ENCODE measurements around the gene DENND1A. TPM values are rescaled to one million over a fixed set of nuclear protein-coding genes. Genes with fewer than 3 reads are reported as not detected.
A peak's percentile ranks its signal among the peaks of the same experiment; 100 is the strongest.

The DENND1A gene
- total RNA-seq, 2 experiments from 2014 or later, result 21.9 to 23.3 TPM

- ATAC-seq (no peak), DNase-seq (no peak)
- Mint-ChIP-seq H3K36me3 (ENCODE audit: low read depth) (peaks cover 21% of the 10 kb centered on the region), H3K4me3 (no peak overlapping the region), H3K4me1 (ENCODE audit: low read depth) (peaks cover 29% of the 10 kb centered on the region), H3K27ac (peak overlapping the region; percentile 68), H3K27me3 (no peaks in the 10 kb centered on the region), H3K9me3 (peaks cover 4% of the 10 kb centered on the region)
- ChIA-PET POLR2A (interaction anchor here (0.6 kb wide), 1 partner anchor 1029 kb away, joined by 3 read pairs; no protein-coding TSS in a partner anchor), CTCF (no interaction called here)
- intact Hi-C loops (cut with micrococcal nuclease), result no loop called here
- no peak for TF ChIP-seq CTCF (IDR thresholded peaks at IDR 0.05)
These were observed 64.5 kb downstream of the DENND1A start for GRCh38 chr9:123865226-123866000.

- ChIA-PET POLR2A (no interaction called here), CTCF (no interaction called here)
- Mint-ChIP-seq H3K4me1 (ENCODE audit: low read depth) (peaks cover 29% of the 10 kb centered on the region), H3K9me3 (peaks cover 4% of the 10 kb centered on the region), H3K36me3 (ENCODE audit: low read depth) (peaks cover 11% of the 10 kb centered on the region), H3K27ac (no peak overlapping the region), H3K27me3 (no peaks in the 10 kb centered on the region), H3K4me3 (no peak overlapping the region)
- TF ChIP-seq CTCF (IDR thresholded peaks at IDR 0.05), result no peak
- intact Hi-C loops (cut with micrococcal nuclease), result no loop called here
- ATAC-seq, result no peak
- DNase-seq, result no peak
These were observed 65.7 kb downstream of the DENND1A start for GRCh38 chr9:123864251-123864650.

GRCh38 chr9:123863164-123863855 is 66.6 kb downstream of the DENND1A start:
- H3K27ac Mint-ChIP-seq, result no peak overlapping the region
- no peak for TF ChIP-seq CTCF (IDR thresholded peaks at IDR 0.05)
- H3K9me3 Mint-ChIP-seq, result peaks cover 4% of the 10 kb centered on the region
- peaks cover 14% of the 10 kb centered on the region for H3K36me3 Mint-ChIP-seq (ENCODE audit: low read depth)
- H3K4me1 Mint-ChIP-seq (ENCODE audit: low read depth), result peaks cover 24% of the 10 kb centered on the region
- intact Hi-C loops (cut with micrococcal nuclease), result no loop called here
- ATAC-seq (no peak), DNase-seq (no peak)
- H3K4me3 Mint-ChIP-seq, result no peak overlapping the region
- H3K27me3 Mint-ChIP-seq, result no peaks in the 10 kb centered on the region
- CTCF ChIA-PET, result no interaction called here
- POLR2A ChIA-PET, result no interaction called here

- no peaks in the 10 kb centered on the region for H3K27me3 Mint-ChIP-seq
- ChIA-PET CTCF (no interaction called here), POLR2A (no interaction called here)
- peaks cover 14% of the 10 kb centered on the region for H3K36me3 Mint-ChIP-seq (ENCODE audit: low read depth)
- H3K4me1 Mint-ChIP-seq (ENCODE audit: low read depth), result peaks cover 9% of the 10 kb centered on the region
- TF ChIP-seq CTCF (IDR thresholded peaks at IDR 0.05), result no peak
- intact Hi-C loops (cut with micrococcal nuclease), result no loop called here
- ATAC-seq, result no peak
- H3K4me3 Mint-ChIP-seq, result no peak overlapping the region
- H3K27ac Mint-ChIP-seq, result no peak overlapping the region
- peaks cover 4% of the 10 kb centered on the region for H3K9me3 Mint-ChIP-seq
- no peak for DNase-seq
These were observed 68.2 kb downstream of the DENND1A start for GRCh38 chr9:123861756-123862120.

- Mint-ChIP-seq H3K4me1 (ENCODE audit: low read depth) (peaks cover 6% of the 10 kb centered on the region), H3K9me3 (peaks cover 4% of the 10 kb centered on the region), H3K27ac (no peak overlapping the region), H3K4me3 (no peak overlapping the region), H3K27me3 (no peaks in the 10 kb centered on the region), H3K36me3 (ENCODE audit: low read depth) (peaks cover 18% of the 10 kb centered on the region)
- CTCF ChIA-PET, result no interaction called here
- intact Hi-C loops (cut with micrococcal nuclease), result no loop called here
- no peak for ATAC-seq
- DNase-seq, result no peak
- TF ChIP-seq CTCF (IDR thresholded peaks at IDR 0.05), result no peak
- POLR2A ChIA-PET, result no interaction called here
These were observed 68.7 kb downstream of the DENND1A start for GRCh38 chr9:123861086-123861755.

Data from activated CD8-positive, alpha-beta T cell treated with anti-CD3 and anti-CD28 coated beads for 36 hours (primary cell).